HG02981 (cell line): Measurements from ENCODE around the gene PET117.
"Not testable (repeated sequence)": the region's sequence is repeated elsewhere in the genome, so short reads cannot be mapped to it uniquely, and the experiment has no call there.

ENCODE experiments used
- ATAC-seq: cut with Tn5 transposase; IDR thresholded peaks from one replicate; pipeline ENCODE4 v1.9.1; 2021; ENCODE audit warnings: mild to moderate bottlenecking, moderate library complexity; ENCODE audit not compliant: unreplicated experiment

The PET117 gene

GRCh38 chr20:18156045-18156444 is 18.4 kb downstream of the PET117 start:
- ATAC-seq, result no peak

- no peak for ATAC-seq
Measured at GRCh38 chr20:18164356-18164755, 26.7 kb downstream of the PET117 start.

DNA sequence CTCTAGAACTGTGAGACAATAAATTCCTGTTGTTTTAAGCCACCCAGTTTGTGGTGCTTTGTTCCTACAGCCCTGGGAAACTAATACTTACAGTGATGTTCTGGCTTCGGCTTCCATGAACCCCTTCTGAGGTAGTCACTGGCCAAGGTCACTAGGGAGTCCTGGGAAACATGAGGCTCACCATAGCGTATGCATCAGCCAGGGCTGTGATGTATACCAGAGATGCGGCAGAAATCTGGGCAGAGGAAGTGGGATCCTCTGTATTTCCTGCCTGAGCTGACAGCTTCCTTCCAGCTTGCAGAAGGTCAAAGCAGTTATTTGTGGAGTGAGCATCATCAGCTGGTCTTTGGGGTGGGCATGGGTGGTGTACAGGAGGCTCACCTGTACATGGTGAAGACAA is 27.9 kb downstream of the PET117 start:
- no peak for ATAC-seq

GRCh38 chr20:18166241-18166881 is 28.7 kb downstream of the PET117 start:
- ATAC-seq, result no peak

- no peak for ATAC-seq
Measured at GRCh38 chr20:18166950-18167349, 29.3 kb downstream of the PET117 start.

- ATAC-seq, result no peak
Measured at GRCh38 chr20:18172379-18172778, 34.7 kb downstream of the PET117 start.

- ATAC-seq, result no peak
Measured at GRCh38 chr20:18174906-18175683, 37.4 kb downstream of the PET117 start.

DNA sequence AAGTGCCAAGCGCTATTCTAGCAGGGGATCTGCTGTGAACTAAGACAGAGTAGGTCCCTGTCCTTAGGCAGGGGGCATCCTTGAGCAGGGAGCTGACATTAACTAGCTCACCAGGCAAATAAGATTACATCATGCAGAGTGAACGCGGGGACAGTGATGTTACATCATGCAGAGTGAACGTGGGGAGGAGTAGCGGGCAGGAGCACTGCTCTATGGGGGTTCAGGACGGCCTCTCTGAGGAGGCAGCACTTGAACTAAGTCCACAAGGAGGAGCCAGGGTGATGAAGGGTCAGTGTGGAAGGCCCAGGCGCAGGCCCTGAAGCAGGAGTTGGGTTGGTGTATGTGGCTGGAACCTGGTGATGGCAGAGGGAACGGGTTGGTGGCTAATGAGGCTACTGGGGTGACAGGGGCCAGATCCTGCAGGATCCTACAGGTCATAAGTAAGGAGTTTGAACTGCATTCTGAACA is 38.7 kb downstream of the PET117 start:
- no peak for ATAC-seq

DNA sequence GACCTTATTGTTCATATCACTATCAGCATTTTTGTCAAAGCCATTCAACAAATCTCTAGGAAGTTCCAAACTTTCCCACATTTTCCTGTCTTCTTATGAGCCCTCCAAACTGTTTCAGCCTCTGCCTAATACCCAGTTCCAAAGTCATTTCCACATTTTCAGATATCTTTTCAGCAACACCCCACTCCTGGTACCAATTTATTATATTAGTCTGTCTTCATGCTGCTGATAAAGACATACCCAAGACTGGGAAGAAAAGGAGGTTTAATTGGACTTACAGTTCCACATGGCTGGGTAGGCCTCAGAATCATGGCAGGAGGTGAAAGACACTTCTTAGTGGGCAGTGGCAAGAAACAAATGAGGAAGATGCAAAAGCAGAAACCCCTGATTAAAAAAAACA is 42.7 kb downstream of the PET117 start:
- ATAC-seq, result not testable (repeated sequence)

- ATAC-seq, result no peak
Measured at GRCh38 chr20:18180815-18181214, 43.2 kb downstream of the PET117 start.

GRCh38 chr20:18187020-18187419 is 49.4 kb downstream of the PET117 start:
- no peak for ATAC-seq

GRCh38 chr20:18188434-18188833 is 50.8 kb downstream of the PET117 start:
- no peak for ATAC-seq

GRCh38 chr20:18190338-18191233 is 52.9 kb downstream of the PET117 start:
- no peak for ATAC-seq

DNA sequence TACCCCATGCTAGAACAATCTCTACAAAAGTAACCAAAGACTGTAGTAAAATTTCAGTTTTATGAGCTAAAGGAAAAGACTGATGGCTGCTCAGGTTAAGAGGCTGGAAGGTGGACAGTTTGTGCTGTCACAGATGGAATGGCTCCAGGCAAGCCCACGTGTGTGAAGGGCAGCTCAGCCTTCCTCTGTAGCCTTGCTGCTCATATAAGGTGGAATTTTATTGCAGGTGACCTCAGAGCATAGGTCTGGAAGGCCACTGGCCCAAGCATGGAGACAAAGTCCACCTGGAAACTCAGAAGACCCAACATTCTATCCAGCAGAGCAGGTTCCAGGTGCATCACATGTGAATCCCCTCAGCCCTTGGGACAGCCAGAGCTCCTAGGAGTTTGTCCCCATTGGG is 53.6 kb downstream of the PET117 start:
- ATAC-seq, result no peak
